Spleen (tissue), 7 donors: ENCODE data around the gene KIF19.

Experiments
- CTCF ChIP-seq, 11 experiments: fragments of 200-600 bp in 7 of 11; fragments of 450-650 bp in 4 of 11; sonication (generic) in 4 of 11; IDR thresholded peaks in 8 of 11; conservative IDR thresholded peaks in 3 of 11; 1 replicate in 7 of 11; 2 replicates in 4 of 11; pipeline versions ENCODE4 v1.4.0 to v1.8.0; 2016 to 2021; ENCODE audit warnings: antibody characterized with exemption in 11 of 11, inconsistent platforms in 4 of 11, mild to moderate bottlenecking in 1 of 11
- POLR2A ChIP-seq, 3 donors: fragments of 450-650 bp; IDR thresholded peaks; one replicate each; pipeline ENCODE4 v1.5.1; 2017; ENCODE audit warnings: antibody characterized with exemption in 3 of 3, mild to moderate bottlenecking in 1 of 3
- POLR2AphosphoS5 ChIP-seq, 3 donors: sonication (generic); formaldehyde crosslinking; IDR thresholded peaks; one replicate each; pipeline ENCODE4 v1.5.1; 2017; ENCODE audit warnings: antibody characterized with exemption in 3 of 3
- donor health status: DM: no; HTN: no; CAD: no; lungs with moderate emphysema.
- donor health status: DM: no; HTN: no; CAD: no.
- donor health status: DM: no; HTN: no; CAD: no.

GRCh38 chr17:74358697-74359096 lies 32.7 kb downstream of the KIF19 start:
- TF ChIP-seq POLR2AphosphoS5 (IDR thresholded peaks at IDR 0.05) = no peak
- no peak for TF ChIP-seq POLR2A (IDR thresholded peaks at IDR 0.05)
- TF ChIP-seq CTCF (IDR thresholded peaks at IDR 0.05 in 8 of 11, conservative IDR thresholded peaks at IDR 0.05 in 3 of 11) = no peak
